ENCODE results near the gene BMP8A.

GRCh38 chr1:39528082-39528481 lies 36.6 kb downstream of the BMP8A start:
- TF ChIP-seq CTCF (IDR thresholded peaks at IDR 0.05) (no peak), POLR2AphosphoS5 (IDR thresholded peaks at IDR 0.05) (no peak)
